EH (cell line): Measurements from ENCODE around the gene KIF6.

Experiments used
- DNase-seq: peaks from one replicate; pipeline ENCODE4 v3.0.0-alpha.2; 2015; ENCODE audit warnings: low read depth

The KIF6 gene

DNA sequence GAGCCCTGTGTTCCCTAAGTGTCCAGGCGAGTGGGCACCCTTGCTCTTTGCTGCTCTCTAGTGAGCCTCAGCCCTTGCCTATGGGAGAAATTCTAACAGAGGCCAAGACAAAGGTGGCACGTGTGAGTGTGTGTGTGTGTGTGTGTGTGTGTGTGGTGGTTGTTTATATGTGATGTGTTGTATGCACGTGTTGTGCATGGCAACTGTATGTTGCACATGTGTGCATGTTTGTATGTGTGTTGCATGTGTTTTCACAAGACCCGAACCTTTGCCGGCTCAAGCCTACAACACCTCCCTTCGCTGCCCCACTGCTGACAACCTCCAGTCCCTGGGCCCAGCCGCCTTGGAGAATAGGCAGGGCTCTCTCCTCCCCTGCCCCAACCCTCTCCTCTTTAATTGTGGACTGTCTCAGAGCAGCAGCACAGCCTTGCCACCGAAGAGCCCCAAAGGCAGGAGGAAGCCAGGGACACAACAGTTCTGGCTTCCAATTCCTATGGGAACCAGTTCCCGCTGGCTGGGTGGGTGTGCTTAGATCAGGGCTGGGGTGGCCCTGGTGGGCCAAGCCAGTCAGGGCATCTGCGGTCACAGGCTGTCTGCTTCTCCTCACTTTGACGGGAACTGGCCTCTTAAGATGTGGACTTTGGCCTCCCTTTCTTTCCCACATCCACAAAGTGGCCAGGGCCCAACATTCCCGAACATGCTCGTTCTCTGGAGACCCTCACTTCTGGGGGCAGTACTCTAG is 405.4 kb downstream of the KIF6 start:
- DNase-seq = no peak

DNA sequence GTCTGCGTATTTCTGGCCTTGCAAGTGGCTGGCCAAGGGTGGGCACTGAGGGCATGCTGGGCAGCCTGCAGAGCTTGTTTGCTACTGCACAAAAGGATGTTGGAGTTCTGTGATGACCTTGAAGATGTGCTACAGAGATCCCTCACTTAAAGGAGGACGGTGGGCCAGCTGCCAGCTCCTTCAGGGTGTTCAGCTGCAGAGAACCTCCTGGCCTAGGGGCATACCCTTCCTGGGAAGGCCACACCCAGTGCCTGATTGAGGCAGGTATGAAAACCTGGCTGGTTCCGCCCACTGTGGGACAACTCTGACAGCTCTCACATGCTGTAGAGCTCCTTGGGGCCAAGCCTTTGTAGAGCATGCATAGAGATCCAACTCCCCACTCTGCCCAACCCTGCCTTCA is 408.0 kb downstream of the KIF6 start:
- no peak for DNase-seq

DNA sequence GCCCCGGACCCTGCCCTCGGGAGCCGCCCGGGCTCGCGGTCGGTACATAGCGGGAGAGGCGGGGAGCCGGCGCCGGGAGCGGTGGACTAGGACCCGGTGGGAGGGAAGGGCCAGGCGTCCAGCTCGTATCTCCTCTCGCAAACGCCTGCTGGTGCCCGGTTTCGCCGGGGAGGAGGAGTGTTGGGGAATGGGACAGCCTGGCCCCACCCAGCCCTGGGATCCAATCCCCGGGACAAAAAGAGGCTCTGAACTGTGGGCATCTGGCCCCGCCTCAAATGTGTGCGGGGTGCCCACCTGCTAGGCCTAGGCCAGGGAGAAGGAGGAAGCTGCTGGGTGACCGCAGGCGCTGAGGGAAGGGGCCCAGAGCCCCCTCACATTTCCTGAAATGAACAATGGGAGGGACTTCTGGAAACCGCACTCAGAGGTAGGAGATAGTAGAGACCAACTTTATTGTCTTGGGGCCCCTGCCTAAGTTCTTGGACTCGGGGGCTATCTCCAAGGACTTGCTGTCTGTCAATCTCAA is 410.9 kb downstream of the KIF6 start, which contains the start of gene KCNK17:
TSS of gene KCNK17 (minus strand) at position 147 of the 523 bp plus-strand sequence. CDS start at position 48, 99 bp downstream.
- no peak for DNase-seq

DNA sequence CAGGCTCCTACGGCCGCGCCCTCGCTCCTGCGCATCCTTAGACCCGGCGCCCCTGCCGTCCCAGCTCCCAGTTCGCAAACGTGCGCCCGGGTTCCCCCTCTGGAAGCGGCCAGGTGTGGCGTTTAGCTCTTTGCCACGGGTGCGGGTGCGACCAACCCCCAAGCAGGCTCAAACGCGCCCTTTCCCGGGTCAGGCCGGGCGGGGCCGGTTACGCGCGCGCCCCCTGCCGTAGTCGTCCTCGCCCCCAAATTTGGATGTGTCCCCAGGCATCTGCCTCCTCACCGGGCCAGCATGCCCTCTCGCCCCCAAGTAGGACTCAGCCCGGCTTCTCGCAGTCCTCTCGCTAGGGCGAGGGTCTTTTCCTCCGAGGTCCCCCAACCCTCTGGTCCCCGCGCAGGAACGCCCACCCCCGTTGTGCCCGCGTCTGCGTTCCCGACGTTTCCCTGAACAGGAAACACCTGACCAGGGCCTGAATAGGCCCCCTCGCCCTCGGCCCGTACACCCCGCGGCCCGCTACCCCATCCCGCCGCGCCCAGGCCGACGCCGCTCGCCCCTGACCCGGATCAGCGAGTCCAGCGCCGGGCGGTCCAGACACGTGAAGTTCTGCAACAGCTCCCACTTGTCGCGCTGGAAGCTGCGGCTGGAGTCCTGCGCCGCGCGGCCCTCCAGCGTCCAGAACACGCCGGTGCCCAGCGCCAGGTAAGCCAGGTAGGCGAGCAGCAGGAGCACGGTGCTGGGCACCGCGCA is 411.5 kb downstream of the KIF6 start:
- DNase-seq = no peak

DNA sequence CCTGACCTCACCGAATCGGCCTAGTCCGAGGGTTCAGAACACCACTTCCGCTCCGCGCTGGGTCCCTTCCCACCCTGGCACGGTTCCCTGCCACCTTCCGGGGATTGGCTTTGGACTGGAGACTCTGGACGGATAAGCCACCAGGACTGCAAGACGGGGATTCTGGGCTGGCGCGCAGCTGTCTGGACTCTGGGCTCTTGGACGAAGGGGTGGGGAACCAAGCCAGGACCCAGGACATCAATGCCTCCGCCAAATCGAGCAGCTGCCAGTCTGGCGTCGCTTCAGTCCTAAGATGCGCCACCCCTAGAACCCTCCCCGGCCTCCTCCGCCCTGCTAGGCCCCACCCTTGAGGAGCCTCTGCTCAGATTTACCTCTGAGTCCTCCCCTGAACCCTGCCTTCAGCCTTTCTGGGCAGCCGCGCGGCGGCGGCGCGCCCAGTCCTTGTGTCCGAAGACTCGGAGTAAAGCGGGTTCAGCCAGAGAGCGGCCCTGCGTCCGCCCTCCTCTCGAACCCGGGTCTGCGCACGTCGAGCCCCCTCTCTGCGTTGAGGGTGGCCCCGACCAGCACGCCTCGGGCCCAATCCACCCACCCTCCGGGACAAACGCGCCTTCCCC is 412.2 kb downstream of the KIF6 start:
- no peak for DNase-seq

DNA sequence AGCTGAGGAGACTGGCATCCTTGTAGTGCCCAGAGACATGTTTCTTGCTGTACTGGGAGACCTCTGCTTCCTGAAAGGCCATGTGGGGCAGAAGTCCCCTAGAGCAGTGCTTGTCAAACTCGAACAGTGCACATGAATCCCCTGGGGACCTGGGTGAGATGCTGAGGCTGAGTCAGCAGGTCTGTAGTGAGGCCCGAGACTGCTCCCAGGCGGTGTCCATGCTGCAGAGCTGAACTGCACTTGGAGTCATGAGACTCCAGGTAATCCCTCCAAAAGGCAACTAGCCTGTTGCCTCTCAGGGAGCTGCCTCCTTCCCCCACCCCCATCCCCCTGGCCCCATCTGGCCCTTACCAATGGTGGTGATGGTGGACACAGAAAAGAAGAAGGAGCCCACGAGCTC is 414.7 kb downstream of the KIF6 start:
- no peak for DNase-seq

DNA sequence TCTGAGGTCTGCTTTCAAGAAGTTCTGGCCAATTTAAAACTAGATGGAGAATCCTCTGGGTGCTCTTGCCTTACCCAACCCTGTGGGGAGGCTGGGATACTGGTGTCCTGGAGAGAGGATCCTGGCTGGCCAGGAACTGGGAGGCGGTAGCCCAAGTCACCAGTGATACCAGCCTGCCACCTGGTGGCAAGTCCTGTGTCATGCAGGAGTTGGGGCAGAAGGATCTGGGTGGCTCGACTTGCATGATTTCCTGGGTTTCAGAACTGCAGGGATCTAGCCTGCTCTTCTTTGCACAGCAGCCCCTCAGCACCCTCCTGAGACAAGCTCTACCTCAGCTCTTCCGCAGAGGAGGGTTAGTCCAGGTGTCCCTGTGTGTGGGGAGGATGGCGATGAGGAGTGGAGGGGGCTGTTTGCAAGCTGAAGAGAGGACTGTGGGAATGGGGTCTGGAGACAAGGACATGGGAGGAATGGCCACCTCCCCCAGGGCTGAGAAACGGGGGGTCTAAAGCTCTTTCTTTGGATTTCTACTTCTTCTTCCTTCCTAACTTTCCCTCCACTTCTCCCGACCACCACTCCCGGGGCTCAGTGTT is 415.2 kb downstream of the KIF6 start:
- peak; percentile 71 for DNase-seq

DNA sequence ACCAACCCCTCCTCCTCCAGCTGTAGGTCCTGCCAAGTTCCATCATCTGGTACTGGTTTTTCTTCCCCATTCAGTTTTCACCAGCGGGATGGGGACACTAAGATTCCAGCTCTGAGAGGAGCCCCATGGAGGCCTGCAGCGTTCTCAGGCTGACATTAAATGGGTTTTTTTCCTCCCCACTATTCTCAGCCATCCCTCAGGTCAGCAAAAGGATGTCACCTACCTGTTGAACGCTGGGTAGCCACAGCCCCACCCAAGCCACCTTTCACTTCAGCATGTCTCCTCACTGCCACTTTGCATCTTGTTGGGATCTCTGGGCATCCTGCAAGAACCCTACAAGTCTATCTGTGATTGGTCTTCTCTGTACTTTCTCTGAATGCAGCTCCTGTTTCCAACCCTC is 417.7 kb downstream of the KIF6 start:
- no peak for DNase-seq

DNA sequence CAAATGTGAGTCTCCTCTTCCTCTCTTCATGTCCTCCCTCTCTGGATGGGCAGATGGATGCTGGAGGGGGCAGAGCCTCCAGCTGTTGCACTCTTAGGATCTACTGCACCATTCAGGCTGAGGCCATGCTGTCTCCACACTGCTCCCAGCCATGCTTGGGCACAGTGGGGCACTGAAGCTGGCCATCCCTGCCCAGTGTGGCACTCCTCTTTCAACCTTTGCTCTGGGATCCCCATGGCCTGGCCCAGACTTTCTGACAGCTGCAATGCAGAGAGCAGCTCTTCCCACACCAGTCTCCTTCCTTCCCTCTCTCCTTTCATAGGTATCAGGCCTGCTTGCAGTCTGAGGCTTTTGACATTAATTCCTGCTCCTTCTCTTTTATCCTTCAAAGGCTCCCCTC is 420.3 kb downstream of the KIF6 start:
- no peak for DNase-seq

DNA sequence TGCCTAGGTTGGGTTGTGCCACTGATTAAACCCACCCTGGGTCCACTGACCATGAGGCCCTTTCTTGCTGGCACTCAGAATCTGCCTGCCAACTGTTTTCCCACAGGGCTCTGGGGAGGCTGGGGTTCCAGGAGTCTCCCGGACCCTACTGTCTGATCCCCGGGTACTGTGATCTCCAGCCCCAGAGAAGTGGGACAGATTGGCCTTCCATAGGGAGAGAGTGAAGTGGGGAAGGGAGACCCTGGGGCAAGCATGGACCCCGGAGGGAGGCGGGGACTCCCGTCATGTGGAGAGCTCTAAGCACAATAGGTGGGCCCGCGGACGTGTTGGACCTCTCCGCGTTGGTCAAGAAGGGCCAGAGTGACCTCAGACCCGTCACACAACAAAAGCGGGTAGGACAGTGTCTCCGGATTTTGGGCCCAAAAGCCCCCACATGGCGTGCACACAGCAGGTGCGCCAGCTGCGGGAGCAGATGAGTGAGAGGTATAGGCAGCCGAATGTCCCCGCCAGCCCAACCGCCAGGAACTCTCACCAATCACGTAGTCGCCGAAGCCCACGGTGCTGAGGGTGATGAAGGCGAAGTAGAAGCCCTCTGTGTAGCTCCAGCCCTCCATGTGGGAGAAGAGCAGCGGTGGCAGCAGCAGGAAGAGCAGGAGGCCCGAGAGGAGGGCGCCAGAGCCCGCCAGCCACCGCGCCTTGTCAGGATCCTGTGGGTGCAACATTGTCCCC is 421.6 kb downstream of the KIF6 start:
- no peak for DNase-seq

DNA sequence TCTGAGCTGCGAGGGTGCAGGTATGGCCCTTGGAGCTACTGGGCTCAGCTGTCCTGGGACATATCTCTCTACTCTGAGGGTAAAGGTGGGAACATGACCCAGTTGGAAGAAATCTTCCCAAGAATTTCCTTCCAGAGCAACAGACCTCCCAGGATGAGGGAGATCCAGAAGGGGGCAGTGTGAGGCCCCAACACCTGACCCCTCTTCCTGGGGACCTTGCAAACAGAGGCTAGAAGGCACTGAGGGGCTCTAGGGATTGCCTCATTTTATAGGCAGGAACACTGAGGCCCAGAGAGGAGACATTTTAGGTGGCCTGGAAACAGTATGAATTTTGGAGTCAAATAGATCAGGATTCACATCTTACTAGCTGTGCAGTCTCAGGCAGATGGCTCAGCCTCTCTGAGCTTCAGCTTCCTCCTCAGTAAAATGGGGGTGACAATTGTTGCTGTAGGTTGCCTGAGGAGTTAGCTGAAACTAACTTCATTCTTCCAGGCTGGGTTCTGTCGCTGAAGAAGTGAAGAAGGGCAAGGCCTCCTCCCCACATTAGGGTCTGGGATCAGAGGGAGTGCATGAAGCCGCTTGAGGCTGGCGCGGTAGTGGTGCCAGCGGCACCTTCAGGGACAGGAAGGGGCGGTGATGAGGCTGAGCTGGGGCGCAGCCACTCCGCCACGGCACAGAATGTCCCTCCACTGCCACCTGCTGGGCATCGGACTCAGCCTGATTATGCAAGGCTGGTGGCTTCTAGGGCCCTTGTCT is 422.4 kb downstream of the KIF6 start:
- DNase-seq = peak; percentile 72

DNA sequence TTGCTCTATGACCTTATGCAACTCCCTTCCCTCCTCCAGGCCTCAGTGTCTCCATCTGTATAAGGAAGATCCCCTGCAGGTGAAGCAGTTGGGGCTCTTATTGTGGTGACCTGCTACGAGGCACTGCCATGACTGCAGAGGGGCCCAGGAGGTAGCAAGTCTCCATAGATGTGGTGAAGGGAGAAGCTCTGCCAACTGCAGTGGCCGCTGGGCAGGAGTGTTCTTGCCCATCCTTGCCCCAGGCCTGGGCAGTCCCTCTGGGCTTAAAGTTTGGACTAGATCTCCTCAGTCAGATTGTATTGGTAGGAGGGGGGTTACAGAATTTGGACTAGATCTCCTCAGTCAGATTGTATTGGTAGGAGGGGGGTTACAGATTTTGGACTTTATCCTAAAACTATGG is 423.2 kb downstream of the KIF6 start:
- no peak for DNase-seq

DNA sequence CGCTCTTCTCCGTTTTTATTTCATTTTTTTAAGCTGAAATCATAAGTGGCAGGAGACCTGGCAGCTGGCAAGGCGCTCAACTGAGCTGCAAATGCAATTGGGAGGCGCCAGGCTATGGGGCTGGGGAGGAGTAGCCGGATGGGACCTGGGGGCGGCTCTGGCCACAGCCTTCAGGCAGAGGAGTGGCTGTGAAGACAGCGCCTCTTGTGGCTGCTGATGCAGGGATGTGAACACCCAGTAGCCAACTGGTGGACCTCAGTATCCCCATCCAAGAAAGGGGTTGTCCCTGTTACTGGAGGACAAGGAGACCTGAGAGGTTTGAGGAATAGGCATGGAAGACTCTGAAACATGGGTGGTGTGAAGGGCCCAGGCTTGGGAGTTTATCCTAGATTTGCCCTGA is 423.6 kb downstream of the KIF6 start:
- DNase-seq = peak; percentile 25

DNA sequence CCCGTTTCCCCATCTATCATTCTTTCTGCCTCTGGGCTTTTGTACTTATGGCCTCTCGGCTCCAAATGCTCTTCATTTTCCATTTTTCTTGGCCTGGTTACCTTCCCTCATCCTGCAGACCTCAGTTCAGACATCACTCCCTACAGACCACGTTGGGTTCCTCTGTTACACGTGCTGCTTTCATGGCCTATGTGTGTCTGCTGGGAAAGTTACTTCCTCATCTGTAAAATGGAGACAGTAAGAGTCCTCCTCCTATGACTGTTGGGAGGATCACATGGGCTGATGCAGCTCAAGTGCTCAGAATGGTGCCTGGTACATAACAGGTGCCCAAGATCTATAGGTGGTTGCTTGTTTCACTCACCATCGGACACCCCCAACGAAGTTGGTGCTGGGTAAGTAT is 424.5 kb downstream of the KIF6 start:
- DNase-seq = no peak

DNA sequence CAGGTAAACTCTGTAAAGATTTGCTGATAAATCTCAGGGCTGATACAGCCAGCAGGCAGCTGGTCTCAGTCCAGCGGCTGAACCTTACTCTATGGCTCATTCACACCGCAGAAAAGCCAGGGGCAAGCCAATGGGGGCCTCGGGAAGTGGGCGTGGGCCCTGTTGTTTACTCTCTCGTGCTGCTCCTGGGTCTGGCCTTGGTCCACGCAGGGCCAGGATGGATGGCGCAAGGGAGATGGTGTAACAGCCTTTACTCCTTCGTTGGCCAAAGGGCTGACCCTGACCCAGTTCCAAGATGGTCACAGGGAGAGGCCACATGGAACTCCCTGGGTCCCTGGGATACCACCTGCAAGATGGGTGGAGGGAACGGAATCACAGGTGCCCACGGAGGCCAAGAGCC is 427.1 kb downstream of the KIF6 start:
- no peak for DNase-seq

DNA sequence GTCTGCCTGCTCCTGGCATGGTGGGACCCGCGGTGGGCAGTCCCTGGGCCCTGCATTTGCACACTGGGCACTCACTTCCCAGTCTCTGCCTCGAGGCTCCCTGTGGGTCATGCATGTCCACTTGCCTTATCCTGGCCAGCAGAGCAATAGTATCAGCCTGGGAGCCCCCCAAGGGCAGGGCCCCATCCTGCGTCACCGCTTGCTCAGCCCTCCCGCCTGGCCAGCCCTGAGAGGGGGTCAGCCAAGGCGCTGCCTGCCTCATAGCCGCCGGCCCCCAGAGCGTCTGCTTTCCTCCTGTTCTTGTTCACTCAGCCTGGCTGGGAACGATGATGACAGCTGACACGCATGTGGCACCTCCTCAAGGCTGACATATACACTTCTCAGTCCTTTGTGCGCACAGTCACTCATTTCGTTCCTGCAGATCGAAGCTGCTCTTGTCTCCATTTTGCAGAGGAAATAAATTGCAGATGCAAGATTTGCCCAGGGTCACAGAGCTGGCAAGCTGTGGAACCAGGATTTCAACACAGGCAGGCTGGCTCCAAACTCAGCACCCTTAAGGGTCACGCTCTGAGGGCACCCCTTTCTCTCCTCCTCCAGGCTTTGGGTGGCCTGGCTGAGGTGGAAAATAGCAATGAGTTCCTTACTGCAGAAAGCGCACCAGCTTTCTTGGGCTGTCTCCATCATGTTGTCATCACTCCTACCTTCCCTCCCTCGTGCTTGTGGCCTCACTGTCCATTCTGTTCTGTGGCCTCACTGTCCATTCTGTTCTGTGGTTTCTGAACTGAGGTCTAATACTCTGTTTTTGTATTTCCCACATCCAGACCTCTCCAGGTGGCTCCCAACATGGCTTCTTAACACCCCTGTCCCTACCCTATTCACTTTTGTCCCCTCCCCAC is 428.2 kb downstream of the KIF6 start:
- peak; percentile 8 for DNase-seq

DNA sequence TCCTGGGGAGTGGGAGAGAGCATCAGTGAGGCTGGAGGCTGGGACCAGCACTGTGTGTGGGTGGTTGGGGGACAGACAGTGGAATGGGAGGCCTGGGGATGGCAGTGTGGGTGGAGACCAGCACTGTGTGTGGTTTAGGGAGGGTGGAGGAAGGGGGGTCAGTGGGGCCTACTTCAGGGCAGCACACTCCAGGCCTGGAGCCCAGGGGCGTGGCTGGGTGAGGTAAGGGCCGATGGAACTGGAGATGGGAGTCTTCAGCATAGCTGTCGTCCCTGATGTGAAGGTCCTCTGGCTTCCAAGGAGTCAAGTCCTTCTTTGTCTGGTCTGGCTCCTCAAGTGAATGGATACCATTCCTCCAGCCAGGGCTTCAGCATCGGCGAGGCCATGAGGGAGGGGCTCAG is 429.6 kb downstream of the KIF6 start:
- DNase-seq = no peak

DNA sequence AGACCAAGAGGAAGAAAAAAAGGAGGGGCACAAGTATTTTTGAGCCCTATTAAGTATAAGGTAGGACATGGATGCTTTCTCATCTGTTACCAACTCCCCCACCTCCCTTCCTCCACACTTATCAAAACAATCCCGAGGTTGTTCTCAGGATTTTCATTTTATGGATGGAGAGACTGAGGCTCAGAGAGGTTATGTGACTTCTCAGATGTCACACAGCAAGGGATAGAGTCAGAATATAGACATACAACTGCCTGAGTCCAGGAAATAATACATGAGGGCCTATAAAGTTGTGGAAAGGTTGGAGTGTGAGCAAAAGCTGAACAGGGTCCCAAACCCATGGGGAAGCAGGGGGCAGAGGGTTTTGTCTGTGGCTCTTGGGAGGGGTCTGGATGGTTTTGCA is 430.3 kb downstream of the KIF6 start:
- DNase-seq = no peak

DNA sequence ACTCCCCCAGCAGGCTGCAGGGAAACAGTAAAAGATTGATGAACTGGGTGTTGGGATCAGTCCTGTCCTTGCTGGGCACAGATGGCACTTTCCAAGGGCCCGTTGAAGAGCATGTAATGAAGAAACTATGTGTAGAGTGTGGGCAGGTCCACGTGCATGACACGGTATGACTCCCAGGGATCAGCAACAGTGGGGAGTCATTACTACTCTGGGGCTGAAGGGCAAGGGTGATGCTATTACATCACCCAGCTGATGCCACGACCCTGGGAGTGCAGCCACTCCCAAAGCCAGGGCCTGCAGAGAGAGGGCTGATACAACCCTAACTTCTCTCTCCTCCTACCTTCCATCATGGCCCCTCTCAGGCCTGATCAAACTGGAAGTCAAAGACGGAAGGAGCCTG is 431.1 kb downstream of the KIF6 start:
- DNase-seq = no peak

DNA sequence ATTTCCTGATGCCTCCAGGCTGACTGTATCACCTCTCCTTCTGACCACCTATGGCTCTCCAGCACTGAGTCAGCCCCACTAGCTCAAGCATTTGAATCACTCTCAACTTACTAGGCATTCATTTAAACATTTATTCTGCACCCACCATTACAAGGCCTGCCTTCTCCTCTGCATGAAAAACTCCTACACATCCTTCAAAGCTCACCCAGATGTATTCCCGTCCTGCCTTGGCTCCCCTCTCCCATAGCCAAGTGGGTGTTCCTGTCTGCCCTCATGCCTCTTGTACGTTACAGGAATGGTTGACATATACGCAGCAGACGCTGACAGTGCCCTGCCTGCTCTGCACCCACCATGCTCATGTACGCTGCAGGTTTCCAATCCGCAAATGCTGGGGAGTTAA is 432.6 kb downstream of the KIF6 start:
- DNase-seq = no peak
